HG03565 (cell line): ENCODE results near the gene PGF.

Experiments used
- ATAC-seq: cut with Tn5 transposase; IDR thresholded peaks from one replicate; pipeline ENCODE4 v1.9.1; 2021; ENCODE audit warnings: mild to moderate bottlenecking, moderate library complexity; ENCODE audit not compliant: unreplicated experiment

Gene PGF

GRCh38 chr14:74959596-74960180 is 4.3 kb upstream of the PGF start:
- ATAC-seq, result no peak

- no peak for ATAC-seq
These were observed 1.1 kb upstream of the PGF start for GRCh38 chr14:74956280-74957072.

GRCh38 chr14:74956027-74956279 is 556 bp upstream of the PGF start:
- no peak for ATAC-seq

GRCh38 chr14:74954947-74955228 is 509 bp downstream of the PGF start:
- no peak for ATAC-seq

GRCh38 chr14:74954232-74954946 is 1.0 kb downstream of the PGF start:
- no peak for ATAC-seq

- no peak for ATAC-seq
These were observed 1.7 kb downstream of the PGF start for GRCh38 chr14:74953686-74954085.

GRCh38 chr14:74952697-74953484 is 2.5 kb downstream of the PGF start:
- no peak for ATAC-seq

GRCh38 chr14:74952180-74952665 is 3.2 kb downstream of the PGF start:
- ATAC-seq, result no peak

GRCh38 chr14:74951443-74952179 is 3.8 kb downstream of the PGF start:
- no peak for ATAC-seq

GRCh38 chr14:74950795-74951442 is 4.5 kb downstream of the PGF start:
- no peak for ATAC-seq

GRCh38 chr14:74949859-74950573 is 5.4 kb downstream of the PGF start:
- no peak for ATAC-seq

- ATAC-seq, result no peak
These were observed 6.2 kb downstream of the PGF start for GRCh38 chr14:74949191-74949601.

GRCh38 chr14:74948228-74949175 is 6.9 kb downstream of the PGF start:
- no peak for ATAC-seq

GRCh38 chr14:74947353-74948227 is 7.8 kb downstream of the PGF start:
- ATAC-seq, result no peak

GRCh38 chr14:74946659-74947281 is 8.6 kb downstream of the PGF start:
- no peak for ATAC-seq

GRCh38 chr14:74945852-74946658 is 9.3 kb downstream of the PGF start:
- ATAC-seq, result no peak
